HG03196 (cell line): ENCODE results near the gene COG1.

ENCODE experiments used
- ATAC-seq: cut with Tn5 transposase; IDR thresholded peaks from one replicate; pipeline ENCODE4 v1.9.1; 2021; ENCODE audit not compliant: unreplicated experiment

COG1 gene

DNA sequence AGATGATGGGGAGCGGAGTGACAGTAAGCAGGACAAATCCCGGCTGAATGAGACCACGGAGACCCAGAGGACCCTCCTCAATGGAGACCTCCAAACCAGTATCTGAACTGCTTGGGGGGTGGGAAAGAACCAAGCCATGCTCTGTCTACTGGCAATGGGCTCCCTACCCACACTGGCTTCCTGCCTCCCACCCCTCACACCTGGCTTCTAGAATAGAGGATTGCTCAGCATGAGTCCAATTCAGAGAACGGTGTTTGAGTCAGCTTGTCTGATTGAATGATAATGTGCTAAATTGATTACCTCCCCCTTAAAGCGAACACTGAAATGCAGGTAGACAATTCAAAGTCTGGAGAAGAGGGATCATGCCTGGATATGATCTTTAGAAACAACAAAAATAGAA is 22.5 kb upstream of the COG1 start:
- no peak for ATAC-seq

DNA sequence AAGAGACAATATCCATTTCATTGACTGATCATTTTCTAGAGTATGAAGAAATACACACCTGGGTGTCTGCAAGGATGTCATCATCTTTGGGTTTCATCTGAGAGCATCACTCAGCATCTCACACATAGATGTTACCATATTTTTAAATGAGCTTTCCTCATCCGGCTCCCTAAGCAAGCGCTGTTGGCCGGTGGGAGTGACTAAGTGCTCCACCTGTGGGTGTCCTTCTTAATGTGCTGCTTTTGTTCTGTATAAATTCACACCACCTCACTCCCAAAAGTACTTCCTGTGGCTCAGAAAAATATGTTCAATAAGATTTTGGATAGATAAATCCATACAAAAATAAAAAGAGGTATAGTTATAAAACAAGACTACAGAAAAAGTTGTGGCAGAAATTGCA is 20.6 kb upstream of the COG1 start:
- no peak for ATAC-seq

DNA sequence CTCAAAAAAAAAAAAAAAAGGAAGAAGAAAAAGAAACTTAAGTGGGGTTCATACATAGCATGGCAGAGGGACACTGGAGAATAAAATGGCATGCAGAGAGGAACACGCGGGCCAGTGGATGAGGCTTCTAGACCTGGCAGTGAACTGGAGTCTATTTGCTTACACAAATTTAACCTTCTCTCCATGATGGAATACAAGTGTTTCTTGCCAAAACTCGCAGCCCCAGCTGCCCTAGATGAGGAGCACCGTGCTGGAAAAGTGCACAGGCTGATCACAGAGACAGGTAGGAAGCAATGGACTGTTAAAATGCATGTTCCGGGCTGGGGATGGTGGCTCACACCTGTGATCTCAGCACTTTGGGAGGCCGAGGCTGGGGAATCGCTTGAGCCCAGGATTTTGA is 18.7 kb upstream of the COG1 start:
- no peak for ATAC-seq

DNA sequence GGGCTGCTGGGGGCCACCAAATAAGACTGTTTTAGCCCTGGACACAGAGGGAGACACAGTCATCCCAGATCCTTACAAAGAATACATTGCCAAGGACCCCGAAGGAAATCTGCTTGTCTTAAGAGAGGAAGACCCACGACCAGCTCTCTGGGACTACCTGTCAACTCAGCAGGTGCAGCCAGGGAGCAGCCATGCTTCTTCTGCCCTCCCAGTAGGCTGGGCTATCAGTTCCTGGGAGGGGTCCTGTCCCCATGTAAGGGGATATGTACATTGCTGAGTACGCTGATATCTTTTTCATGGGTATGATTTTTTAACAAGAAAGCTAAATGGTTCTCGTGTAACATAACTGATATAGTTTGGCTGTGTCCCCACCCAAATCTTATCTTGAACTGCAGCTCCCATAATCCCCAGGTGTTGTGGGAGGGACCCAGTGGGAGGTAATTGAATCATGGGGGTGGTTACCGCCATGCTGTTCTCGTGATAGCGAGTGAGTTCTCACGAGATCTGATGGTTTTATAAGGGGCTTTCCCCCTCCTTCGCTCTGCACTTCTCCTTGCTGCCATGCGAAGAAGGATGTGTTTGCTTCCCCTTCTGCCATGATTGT is 16.8 kb upstream of the COG1 start:
- no peak for ATAC-seq

DNA sequence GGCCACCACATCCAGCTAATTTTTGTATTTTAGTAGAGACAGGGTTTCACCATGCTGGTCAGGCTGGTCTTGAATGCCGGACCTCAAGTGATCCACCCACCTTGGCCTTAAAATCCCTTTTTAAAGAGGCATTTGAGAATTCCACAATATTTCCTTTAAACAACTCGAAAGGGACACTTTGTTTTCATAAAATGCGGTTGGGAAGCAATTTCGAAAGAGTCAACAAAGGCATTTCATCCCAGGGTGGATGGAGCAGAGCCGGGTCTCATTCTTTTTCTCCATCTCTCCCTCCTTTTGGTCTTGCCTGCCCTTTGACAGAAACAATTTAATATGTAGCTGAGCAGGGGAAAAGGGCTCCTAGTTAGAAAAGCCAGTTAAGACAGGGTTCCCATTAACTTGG is 13.5 kb upstream of the COG1 start:
- ATAC-seq, result no peak

DNA sequence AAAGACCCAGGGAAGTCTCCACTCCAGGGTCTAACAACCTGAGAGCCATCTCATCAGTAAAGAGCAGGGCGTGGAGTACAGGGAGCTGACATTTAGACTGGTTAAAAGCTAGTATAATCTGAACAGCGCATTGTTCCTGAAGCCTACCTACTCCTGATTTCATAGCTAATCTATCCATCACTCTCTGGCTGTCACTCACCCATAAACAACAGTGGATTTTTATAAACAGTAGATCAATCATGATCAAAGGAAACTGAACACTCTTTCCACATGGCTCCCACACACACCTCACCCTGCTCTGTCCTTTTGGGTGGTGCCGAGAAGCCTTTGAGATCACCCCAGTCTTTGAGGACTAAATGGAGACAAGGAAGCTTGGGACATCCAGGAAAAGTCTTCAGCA is 13.0 kb upstream of the COG1 start:
- no peak for ATAC-seq

DNA sequence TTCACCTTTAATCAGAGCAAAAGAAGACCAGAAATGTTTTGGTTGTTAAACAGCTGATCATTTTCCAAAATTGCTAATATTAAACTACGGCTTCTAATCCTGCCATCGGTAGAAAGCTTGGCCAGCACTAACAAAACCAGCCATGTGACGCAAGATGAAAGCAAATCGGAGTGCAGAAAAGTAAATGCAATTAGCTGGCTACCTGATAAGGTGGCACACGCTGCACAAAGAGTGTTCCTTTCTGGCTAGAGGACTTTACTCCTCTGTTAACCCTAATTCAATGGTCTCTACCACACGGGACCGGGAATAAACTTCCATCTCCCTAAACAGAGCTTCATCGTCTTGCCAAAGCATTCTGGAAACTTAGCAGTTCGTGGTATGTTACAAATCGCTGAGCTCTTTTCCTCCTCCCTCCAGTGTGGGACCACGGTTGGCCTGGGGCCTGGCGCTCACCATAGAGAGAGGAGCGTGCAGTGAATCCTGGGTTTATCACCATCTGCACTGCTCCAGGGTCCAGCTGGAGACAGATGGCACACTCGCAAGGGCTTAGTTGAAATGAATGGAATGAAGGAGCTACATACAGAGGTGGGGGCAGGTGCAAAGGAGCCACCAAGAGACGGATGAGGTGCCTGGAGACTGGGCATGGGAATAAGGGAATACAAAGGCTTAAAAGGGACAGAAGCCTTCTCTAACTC is 10.1 kb upstream of the COG1 start:
- ATAC-seq, result no peak

DNA sequence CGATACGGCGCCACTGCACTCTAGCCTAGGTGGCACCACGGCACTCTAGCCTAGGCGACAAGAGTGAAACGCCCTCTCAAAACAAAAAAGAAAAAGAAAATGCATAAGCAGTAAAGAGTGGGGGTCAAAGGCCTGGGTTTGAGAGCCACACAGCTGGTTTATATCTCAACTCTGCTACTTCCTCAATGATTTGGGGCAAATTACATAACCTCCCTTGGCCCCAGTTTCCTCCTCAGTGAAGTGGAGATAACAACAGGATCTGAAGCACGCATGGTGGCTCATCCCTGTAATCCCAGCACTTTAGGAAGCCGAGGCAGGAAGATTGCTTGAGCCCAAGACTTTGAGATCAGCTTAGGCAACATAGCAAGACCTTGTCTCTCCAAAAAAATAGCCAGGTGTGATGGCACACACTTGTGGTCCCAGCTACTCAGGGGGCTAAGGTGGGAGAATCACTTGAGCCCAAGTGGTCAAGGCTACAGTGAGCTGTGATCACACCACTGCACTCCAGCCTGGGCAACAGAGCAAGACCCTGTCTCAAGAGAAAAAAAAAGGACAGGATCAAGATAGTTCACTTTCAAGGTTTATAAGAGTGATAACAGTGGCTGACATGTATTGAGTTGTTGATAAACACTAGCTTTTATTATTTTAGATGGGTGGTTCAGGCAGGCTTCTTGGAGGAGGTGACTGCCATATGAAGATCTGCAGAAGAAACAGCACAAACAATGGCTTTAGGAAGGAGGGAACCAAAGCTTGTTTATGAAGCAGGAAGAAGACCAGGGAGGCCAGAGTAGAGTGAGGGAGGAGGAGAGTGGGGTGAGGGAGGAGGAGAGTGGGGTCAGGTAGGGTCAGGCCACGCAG is 8.5 kb upstream of the COG1 start:
- no peak for ATAC-seq

DNA sequence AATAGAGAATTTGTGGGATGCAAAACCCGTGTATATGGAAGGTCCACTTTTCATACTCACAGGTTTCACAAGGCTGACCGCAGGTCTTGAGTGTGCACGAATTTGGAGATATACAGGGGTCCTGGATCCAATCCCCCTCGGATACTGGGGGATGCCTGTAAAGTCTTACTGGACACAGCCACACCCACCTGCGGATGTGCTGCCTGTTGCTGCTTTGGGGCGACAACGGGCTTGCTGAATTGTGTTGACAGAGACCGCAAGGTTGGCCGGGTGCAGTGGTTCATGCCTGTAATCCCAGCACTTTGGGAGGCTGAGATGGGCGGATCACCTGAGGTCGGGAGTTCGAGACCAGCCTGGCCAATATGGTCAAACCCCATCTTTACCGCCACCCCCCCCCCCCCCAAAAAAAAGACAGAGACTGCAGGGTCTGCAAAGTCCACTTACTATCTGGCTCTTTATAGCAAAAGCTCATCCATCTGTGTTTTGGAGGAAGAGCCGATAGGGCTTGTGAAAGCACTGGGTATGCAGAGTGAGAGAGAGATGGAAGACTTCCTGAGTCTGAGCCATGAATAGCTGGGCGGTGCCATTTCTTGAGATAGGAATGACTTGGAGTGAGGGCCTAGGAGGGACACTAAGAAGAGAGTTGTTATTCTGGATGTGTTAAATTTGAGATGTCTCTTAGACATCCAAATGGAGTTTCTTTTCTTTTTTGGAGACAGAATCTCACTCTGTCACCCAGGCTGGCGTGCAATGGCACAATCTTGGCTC is 6.4 kb upstream of the COG1 start:
- ATAC-seq, result no peak

DNA sequence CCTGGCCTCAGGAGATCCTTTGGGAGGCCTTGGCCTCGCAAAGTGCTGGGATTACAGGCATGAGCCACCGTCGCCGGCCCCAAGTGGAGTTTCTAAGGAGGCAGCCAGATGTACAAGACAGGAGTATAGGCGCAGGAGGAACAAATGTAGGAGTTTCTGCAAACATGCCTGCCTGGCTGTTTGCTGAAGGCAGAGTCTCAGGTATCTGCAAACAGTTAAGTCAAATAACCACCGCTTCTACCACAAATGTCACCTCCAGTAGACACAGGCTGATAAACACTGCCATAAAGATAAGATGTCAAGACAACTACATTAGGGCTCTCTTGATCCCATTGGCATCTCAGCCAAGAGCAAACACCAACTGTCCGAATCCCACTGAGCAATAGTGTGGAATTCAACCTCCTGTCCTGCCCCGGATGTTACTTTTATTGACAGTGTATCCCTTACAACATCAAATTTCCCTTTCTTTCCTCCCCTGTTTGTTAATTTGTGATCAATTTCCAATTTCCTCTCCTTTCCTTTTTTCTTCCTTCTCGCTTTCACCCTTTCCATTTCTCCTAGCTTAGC is 5.6 kb upstream of the COG1 start:
- ATAC-seq, result no peak

DNA sequence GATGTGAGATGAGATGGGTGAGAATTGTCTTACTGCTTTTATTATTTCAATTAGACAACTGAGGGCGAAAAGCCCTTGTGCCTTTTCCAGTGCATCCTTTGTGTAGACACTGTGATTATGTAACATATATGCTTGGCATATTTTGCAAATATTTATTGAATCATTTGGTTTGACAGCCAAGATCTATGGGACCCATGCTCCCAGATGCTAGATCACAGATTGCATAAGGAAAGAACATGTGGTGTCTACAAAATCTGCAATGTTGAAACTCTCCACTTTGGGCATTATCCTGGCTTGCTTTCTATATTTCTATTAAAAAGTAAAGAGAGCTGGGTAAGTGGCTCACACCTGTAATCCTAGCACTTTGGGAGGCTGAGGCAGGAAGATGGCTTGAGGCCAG is 4.8 kb upstream of the COG1 start:
- no peak for ATAC-seq

DNA sequence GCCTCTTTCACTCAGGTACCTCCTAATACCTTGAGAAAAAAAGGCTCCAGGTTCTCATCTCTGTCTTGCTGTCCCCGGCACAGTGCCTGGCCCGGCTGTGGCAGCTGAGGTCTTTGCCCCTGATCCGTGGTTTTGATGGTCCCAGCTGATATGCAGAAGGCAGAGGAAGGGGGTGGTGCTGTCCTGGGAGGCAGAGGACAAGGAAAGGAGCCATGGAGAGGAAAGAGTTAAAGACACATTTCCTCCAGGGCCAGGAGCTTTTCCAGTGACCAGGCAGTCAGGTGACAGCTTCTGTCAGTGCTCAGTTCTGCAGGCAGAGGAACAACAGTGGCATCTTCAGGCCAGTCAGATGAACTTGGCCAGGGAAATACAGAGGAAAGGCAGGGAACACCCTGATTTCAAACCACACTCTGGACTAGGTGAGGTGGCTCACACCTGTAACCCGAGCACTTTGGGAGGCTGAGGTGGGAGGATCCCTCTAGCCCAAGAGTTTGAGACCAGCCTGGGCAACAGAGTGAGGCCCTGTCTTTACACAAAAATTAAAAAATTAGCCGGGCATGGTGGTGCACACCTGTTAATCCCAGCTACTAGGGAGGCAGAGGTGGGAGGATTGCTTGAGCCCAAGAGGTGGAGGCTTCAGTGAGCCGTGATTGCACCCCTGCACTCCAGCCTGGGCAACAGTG is 3.3 kb upstream of the COG1 start:
- ATAC-seq, result no peak

DNA sequence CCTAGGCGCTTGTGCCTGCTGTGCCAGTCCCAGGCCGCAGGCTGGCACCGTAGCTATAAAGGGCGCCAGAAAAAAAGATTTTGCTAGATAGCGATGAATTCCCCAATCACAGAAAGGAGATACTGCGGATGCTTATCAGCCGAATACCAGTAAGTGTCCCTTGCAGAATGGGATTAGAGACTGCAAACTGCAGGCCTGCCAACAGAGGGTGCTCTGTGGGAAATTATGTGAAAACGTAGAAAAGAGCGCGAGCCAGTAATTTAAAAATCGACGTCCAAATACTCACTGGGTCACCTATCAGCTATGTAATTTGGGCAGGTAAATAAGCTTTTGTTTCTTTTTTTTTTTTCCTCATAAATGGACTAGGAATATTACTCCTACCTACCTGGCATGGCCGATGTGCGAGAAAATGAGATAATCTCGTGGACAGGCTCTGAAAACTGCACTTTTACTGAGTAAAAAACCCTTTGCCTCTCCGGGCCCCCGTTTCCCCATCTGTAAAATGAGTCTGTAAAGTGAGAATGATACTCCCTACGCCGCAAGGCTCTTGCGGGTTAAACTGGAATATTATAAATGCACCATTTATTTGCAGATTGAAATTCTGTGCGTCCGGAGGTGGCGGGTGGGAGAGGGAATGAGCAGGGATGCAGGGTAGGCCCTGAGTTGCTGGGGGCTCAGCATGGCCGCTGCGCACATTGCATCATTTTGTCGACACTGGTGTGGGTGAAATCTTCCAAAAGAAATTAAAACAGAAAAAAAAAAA is 1.2 kb upstream of the COG1 start:
- peak; percentile 43 for ATAC-seq

DNA sequence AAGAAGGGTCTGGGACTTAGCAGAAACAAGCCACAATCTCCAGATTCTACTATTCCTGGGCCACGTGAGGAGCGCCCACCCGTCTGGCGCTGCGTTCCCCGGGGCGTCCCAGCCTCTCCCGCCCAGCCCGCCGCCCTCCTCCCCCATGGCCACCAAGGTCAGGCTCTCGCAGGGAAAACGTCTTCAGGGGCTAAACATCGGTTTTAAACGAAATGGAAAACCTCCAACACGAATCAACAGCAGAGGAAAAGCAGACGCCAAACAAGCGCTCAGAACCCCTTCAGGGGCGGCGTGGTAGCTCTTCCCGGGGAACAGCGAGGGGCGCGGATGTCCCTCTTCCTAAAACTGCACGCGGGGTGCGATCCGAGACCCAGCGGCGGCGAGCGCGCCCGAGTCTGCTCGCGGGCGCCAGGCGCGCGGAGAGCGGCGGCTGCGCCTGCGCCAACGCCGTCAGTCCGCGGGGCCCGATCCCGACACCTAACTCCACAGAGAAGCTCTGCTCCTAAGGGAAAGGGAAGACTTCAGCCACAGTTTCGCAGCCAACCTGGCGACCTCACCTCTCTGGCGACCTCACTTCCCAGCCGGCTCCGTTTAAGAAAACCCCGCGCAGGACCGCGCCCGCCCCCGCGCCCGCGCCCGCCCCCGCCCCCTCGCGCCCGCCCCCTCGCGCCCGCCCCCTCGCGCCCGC is 505 bp upstream of the COG1 start:
- peak; percentile 50 for ATAC-seq

DNA sequence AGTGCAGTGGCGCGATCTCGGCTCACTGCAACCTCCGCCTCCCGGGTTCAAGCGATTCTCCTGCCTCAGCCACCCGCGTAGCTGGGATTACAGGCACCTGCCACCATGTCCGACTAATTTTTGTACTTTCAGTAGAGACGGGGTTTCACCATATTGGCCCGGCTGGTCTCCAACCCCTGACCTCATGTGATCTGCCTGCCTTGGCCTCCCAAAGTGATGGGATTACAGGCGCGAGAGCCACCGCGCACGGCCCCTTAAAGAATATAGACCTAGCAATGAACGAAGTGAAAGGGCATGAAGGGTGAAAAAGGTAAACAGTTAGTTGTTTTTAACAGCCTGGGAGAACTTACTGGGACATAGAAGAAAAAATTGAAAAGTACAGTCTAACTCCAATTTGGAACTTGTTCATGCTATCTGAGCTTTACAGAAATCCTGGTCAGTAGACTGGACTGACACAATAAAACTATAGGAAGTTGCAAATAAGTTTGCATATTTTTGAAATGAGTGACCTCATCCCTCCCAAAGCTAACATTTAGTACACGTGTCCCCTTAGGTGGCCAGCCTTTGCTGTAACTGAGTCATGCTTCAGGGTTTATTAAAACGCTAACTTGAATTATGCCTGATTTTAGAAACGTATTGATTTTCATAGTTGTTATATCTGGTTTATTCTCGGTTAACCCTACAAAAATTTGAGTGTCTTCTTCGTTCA is 1.8 kb downstream of the COG1 start:
- no peak for ATAC-seq

DNA sequence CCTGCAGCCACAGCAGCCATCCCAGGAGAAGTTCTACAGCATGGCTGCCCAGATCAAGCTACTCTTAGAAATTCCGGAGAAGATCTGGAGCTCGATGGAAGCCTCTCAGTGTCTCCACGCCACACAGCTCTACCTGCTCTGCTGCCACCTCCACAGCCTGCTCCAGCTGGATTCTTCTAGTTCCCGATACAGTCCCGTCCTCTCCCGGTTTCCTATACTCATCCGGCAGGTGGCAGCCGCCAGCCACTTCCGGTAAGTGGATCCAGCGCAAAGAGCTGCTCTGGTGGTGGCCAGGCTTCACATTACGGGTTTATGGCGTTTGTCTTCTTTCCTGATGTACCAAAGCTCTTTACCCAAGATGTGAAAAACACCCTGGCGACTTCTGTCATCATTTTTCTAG is 3.6 kb downstream of the COG1 start:
- ATAC-seq, result no peak

DNA sequence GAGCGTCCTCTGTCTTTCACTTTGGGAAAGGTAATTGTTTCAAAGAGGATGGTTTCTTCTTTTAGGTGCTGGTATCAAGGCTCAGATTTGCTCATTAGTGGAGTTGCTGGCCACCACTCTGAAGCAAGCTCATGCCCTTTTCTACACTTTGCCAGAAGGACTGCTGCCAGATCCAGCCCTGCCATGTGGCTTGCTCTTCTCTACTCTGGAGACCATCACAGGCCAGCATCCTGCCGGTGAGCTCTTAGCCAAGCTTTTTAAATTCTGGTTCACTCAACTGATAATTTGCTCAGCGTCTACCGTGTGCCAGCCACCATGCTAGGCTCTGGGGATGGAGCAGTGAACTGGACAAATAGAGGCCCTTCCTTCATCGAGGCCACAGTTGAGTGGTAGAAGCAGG is 4.3 kb downstream of the COG1 start:
- no peak for ATAC-seq

DNA sequence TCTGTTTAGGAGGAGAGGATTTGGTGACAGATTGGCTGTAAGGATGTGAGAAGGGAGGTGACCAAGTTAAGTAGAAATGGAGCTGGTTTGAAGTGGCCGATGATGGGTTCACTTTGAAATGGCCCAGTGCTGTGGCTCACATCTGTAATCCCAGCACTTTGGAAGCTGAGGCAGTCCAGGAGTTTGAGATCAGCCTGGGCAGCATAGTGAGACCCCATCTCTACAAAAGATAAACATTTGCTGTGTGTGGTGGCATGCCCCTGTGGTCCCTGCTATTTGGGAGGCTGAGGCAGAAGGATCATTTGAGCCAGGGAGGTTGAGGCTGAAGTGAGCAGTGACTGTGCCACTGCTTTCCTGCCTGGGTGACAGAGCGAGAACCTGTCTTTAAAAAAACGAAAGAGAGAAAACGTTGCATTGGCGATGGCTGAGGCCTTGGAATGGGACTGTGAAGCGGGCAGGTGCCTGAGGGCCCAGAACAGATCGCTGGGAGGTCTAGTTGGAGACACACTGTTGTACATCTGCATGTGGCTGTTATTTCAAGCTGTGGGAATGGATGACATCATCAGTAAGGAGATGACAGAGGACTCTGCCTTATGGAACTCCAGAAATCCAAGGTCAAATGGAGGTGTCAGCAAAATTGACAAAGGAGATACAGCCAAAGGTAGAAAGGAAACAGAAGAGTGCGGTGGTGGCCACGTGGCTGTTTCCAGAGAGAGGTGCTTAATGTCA is 5.5 kb downstream of the COG1 start:
- ATAC-seq, result no peak
